H1 (cell line): ENCODE results near the gene CHST13.

Experiments used
- ASH2L ChIP-seq: fragments of 200-600, 300-600 bp; sonication (generic); IDR thresholded peaks from one replicate; pipeline ENCODE4 v1.7.1; 2017; ENCODE audit warnings: low read length
- CEBPB ChIP-seq: IDR thresholded peaks from 2 replicates; pipeline ENCODE4 v1.6.1; 2012; ENCODE audit warnings: low read depth, low read length
- EZH2 ChIP-seq: fragments of 200-600 bp; sonication (generic); IDR thresholded peaks from 2 replicates; pipeline ENCODE4 v1.7.1; 2012; ENCODE audit warnings: low read depth, mild to moderate bottlenecking, moderate library complexity, low read length, inconsistent platforms; ENCODE audit not compliant: severe bottlenecking
- KDM4A ChIP-seq: IDR thresholded peaks from one replicate; pipeline ENCODE4 v1.7.1; 2012; ENCODE audit warnings: low read depth, mild to moderate bottlenecking, moderate library complexity, low read length, inconsistent platforms; ENCODE audit not compliant: severe bottlenecking
- POLR2A ChIP-seq, 2 experiments: IDR thresholded peaks; 1 replicate in 1 of 2; 2 replicates in 1 of 2; pipeline ENCODE4 v1.6.1; 2011; ENCODE audit warnings: low read depth in 2 of 2, low read length in 2 of 2, mild to moderate bottlenecking in 2 of 2; ENCODE audit errors: control extremely low read depth in 1 of 2
- POLR2AphosphoS5 ChIP-seq: IDR thresholded peaks from 2 replicates; pipeline ENCODE4 v1.6.1; 2011; ENCODE audit warnings: low read depth, low read length
- RAD21 ChIP-seq, 2 experiments: IDR thresholded peaks in 1 of 2; conservative IDR thresholded peaks in 1 of 2; 2 replicates each; pipeline ENCODE4 v1.6.1; 2011; ENCODE audit warnings: low read depth in 2 of 2, low read length in 2 of 2, improper control_type of control experiment in 1 of 2, inconsistent platforms in 1 of 2, mild to moderate bottlenecking in 1 of 2, moderate library complexity in 1 of 2
- SIN3A ChIP-seq, 2 experiments: IDR thresholded peaks in 1 of 2; conservative IDR thresholded peaks in 1 of 2; 2 replicates each; pipeline ENCODE4 v1.6.1; 2011 to 2012; ENCODE audit warnings: low read length in 2 of 2, improper control_type of control experiment in 1 of 2, low read depth in 1 of 2, mild to moderate bottlenecking in 1 of 2
- SRF ChIP-seq: IDR thresholded peaks from 2 replicates; pipeline ENCODE4 v1.6.1; 2011; ENCODE audit warnings: mild to moderate bottlenecking, low read depth, low read length, moderate library complexity
- TAF1 ChIP-seq: IDR thresholded peaks from 2 replicates; pipeline ENCODE4 v1.6.1; 2011; ENCODE audit warnings: mild to moderate bottlenecking, low read depth, low read length
- TF ChIP-seq, protein P1 (sequence below), 3 experiments: IDR thresholded peaks; 1 replicate in 2 of 3; 2 replicates in 1 of 3; pipeline versions ENCODE4 v1.5.1 to v1.6.1; 2011; ENCODE audit warnings: low read length in 3 of 3, mild to moderate bottlenecking in 3 of 3, inconsistent platforms in 2 of 3, low read depth in 1 of 3, moderate library complexity in 1 of 3; ENCODE audit not compliant: insufficient read depth in 1 of 3; ENCODE audit errors: control extremely low read depth in 1 of 3
- TF ChIP-seq, protein P2 (sequence below): IDR thresholded peaks from 2 replicates; pipeline ENCODE4 v1.6.1; 2012; ENCODE audit warnings: inconsistent platforms
- TF ChIP-seq, protein P3 (sequence below): IDR thresholded peaks from 2 replicates; pipeline ENCODE4 v1.6.1; 2011; ENCODE audit warnings: low read length, improper control_type of control experiment

DNA sequence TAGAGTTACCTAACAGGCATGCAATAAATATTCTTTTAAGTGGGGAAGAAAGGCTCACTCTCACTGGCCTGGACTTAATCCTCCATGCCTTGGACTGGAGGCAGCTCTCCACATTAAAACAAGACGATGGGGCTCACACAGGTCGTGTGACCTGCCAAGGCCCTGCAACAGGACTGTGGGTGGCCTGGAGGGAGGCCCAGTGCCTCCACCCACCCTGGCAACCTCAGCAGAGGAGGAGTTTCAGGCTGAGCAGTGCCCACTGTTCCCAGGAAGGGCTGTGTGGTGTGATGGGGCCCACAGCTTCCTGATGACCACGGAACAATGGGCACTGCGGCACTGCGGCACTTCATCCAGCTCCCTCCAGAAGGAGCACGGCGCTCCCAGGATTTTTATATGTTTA is 11.9 kb upstream of the CHST13 start:
- TF ChIP-seq, protein P1, sequence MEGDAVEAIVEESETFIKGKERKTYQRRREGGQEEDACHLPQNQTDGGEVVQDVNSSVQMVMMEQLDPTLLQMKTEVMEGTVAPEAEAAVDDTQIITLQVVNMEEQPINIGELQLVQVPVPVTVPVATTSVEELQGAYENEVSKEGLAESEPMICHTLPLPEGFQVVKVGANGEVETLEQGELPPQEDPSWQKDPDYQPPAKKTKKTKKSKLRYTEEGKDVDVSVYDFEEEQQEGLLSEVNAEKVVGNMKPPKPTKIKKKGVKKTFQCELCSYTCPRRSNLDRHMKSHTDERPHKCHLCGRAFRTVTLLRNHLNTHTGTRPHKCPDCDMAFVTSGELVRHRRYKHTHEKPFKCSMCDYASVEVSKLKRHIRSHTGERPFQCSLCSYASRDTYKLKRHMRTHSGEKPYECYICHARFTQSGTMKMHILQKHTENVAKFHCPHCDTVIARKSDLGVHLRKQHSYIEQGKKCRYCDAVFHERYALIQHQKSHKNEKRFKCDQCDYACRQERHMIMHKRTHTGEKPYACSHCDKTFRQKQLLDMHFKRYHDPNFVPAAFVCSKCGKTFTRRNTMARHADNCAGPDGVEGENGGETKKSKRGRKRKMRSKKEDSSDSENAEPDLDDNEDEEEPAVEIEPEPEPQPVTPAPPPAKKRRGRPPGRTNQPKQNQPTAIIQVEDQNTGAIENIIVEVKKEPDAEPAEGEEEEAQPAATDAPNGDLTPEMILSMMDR (IDR thresholded peaks at IDR 0.05; ENCODE audit: control extremely low read depth in 1 of 3, insufficient read depth in 1 of 3, low read depth in 1 of 3, low read length in 3 of 3) = no peak
- TF ChIP-seq ASH2L = no peak
- TF ChIP-seq, protein P2, sequence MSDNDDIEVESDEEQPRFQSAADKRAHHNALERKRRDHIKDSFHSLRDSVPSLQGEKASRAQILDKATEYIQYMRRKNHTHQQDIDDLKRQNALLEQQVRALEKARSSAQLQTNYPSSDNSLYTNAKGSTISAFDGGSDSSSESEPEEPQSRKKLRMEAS = no peak
- no peak for TF ChIP-seq TAF1
- no peak for TF ChIP-seq POLR2A (IDR thresholded peaks at IDR 0.05; ENCODE audit: control extremely low read depth in 1 of 2, low read depth in 2 of 2, low read length in 2 of 2)
- TF ChIP-seq SRF = no peak
- TF ChIP-seq EZH2 = no peak
- TF ChIP-seq SIN3A (conservative IDR thresholded peaks at IDR 0.05 in 1 of 2, IDR thresholded peaks at IDR 0.05 in 1 of 2; ENCODE audit: low read depth in 1 of 2, low read length in 2 of 2) = no peak
- no peak for TF ChIP-seq POLR2AphosphoS5
- TF ChIP-seq CEBPB = no peak
- TF ChIP-seq RAD21 (IDR thresholded peaks at IDR 0.05 in 1 of 2, conservative IDR thresholded peaks at IDR 0.05 in 1 of 2; ENCODE audit: low read depth in 2 of 2, low read length in 2 of 2) = no peak
- TF ChIP-seq KDM4A = no peak
- TF ChIP-seq, protein P3, sequence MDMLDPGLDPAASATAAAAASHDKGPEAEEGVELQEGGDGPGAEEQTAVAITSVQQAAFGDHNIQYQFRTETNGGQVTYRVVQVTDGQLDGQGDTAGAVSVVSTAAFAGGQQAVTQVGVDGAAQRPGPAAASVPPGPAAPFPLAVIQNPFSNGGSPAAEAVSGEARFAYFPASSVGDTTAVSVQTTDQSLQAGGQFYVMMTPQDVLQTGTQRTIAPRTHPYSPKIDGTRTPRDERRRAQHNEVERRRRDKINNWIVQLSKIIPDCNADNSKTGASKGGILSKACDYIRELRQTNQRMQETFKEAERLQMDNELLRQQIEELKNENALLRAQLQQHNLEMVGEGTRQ = no peak
